ENCODE data around the gene ADGRL3.

ADGRL3 gene

GRCh38 chr4:61831987-61832386, 631.9 kb downstream of the ADGRL3 start:
- CTCF ChIA-PET: no interaction called here
- no peaks in the 10 kb centered on the region for H3K9me3 ChIP-seq (ENCODE audit: control insufficient read depth, insufficient read depth, low read depth, low read length)

DNA sequence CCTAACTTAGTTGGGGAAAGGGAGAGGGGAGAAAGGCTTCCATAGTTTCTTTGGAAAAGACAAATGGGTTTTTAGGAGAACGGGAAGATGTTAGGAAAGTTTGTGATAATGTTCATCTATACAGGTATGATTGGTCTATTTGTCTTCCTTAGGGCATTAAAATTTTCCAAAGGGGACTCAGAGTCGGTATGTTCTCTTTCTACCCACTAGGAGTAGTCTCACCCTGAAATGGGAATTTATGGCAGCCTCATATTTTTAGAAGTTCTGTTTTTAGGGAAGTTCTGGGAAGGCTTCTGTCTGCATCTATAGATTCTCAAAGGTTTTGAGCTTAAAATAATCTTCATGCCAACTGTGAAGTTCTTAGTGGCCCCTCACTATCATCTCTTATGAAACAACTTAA, 637.3 kb downstream of the ADGRL3 start:
- Histone ChIP-seq H3K36me3 (ENCODE audit: control insufficient read depth in 2 of 2, insufficient read depth in 1 of 2, low read length in 2 of 2) (no peaks in the 10 kb centered on the region), H3K27ac (ENCODE audit: extremely low read depth, low read depth, low read length) (no peak overlapping the region), H3K4me1 (ENCODE audit: control insufficient read depth, insufficient read depth, low read length) (no peaks in the 10 kb centered on the region; the same call in 1 of the 2 replicates), H3K9me3 (ENCODE audit: control insufficient read depth, insufficient read depth, low read depth, low read length) (no peaks in the 10 kb centered on the region), H3K4me3 (ENCODE audit: low read depth, low read length) (no peak overlapping the region)
- TF ChIP-seq, protein P1, sequence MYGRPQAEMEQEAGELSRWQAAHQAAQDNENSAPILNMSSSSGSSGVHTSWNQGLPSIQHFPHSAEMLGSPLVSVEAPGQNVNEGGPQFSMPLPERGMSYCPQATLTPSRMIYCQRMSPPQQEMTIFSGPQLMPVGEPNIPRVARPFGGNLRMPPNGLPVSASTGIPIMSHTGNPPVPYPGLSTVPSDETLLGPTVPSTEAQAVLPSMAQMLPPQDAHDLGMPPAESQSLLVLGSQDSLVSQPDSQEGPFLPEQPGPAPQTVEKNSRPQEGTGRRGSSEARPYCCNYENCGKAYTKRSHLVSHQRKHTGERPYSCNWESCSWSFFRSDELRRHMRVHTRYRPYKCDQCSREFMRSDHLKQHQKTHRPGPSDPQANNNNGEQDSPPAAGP (tag by site-specific recombination; IDR thresholded peaks at IDR 0.05): no peak
- TF ChIP-seq PRDM1 (tag by site-specific recombination; IDR thresholded peaks at IDR 0.05) (no peak), ZNF10 (tag by site-specific recombination; IDR thresholded peaks at IDR 0.05) (no peak), ZNF521 (tag by site-specific recombination; IDR thresholded peaks at IDR 0.05) (no peak), ZNF23 (tag by site-specific recombination; IDR thresholded peaks at IDR 0.05; ENCODE audit: borderline replicate concordance) (no peak)
- TF ChIP-seq, protein P2, sequence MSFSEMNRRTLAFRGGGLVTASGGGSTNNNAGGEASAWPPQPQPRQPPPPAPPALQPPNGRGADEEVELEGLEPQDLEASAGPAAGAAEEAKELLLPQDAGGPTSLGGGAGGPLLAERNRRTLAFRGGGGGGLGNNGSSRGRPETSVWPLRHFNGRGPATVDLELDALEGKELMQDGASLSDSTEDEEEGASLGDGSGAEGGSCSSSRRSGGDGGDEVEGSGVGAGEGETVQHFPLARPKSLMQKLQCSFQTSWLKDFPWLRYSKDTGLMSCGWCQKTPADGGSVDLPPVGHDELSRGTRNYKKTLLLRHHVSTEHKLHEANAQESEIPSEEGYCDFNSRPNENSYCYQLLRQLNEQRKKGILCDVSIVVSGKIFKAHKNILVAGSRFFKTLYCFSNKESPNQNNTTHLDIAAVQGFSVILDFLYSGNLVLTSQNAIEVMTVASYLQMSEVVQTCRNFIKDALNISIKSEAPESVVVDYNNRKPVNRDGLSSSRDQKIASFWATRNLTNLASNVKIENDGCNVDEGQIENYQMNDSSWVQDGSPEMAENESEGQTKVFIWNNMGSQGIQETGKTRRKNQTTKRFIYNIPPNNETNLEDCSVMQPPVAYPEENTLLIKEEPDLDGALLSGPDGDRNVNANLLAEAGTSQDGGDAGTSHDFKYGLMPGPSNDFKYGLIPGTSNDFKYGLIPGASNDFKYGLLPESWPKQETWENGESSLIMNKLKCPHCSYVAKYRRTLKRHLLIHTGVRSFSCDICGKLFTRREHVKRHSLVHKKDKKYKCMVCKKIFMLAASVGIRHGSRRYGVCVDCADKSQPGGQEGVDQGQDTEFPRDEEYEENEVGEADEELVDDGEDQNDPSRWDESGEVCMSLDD (tag by site-specific recombination; IDR thresholded peaks at IDR 0.05): no peak
- ChIA-PET POLR2A (no interaction called here), CTCF (no interaction called here)

More at GRCh38 chr4:61831987-61832386, 631.9 kb downstream of the ADGRL3 start:
- POLR2A ChIA-PET: no interaction called here
- Histone ChIP-seq H3K36me3 (ENCODE audit: control insufficient read depth in 2 of 2, insufficient read depth in 1 of 2, low read length in 2 of 2) (no peaks in the 10 kb centered on the region), H3K4me3 (ENCODE audit: low read depth, low read length) (no peak overlapping the region), H3K27ac (ENCODE audit: extremely low read depth, low read depth, low read length) (no peak overlapping the region), H3K4me1 (ENCODE audit: control insufficient read depth, insufficient read depth, low read length) (no peaks in the 10 kb centered on the region)
- TF ChIP-seq ZNF121 (tag by site-specific recombination; IDR thresholded peaks at IDR 0.05) (no peak), ZNF707 (tag by site-specific recombination; IDR thresholded peaks at IDR 0.05) (no peak)

- Histone ChIP-seq H3K9me3 (ENCODE audit: control insufficient read depth, insufficient read depth, low read depth, low read length) (no peaks in the 10 kb centered on the region), H3K4me1 (ENCODE audit: control insufficient read depth, insufficient read depth, low read length) (no peaks in the 10 kb centered on the region; the same call in 1 of the 2 replicates), H3K4me3 (ENCODE audit: low read depth, low read length) (no peak overlapping the region), H3K36me3 (ENCODE audit: control insufficient read depth in 2 of 2, insufficient read depth in 1 of 2, low read length in 2 of 2) (no peaks in the 10 kb centered on the region), H3K27ac (ENCODE audit: extremely low read depth, low read depth, low read length) (no peak overlapping the region)
- CTCF ChIA-PET: no interaction called here
- POLR2A ChIA-PET: no interaction called here
- TF ChIP-seq ZNF248 (tag by site-specific recombination; IDR thresholded peaks at IDR 0.05) (no peak), ZFP3 (tag by site-specific recombination; IDR thresholded peaks at IDR 0.05; ENCODE audit: low read depth) (no peak), KLF10 (tag by site-specific recombination; IDR thresholded peaks at IDR 0.05) (no peak), PRDM10 (tag by site-specific recombination; IDR thresholded peaks at IDR 0.05) (no peak), YY2 (tag by site-specific recombination; IDR thresholded peaks at IDR 0.05) (no peak)
- TF ChIP-seq, protein P2 (tag by site-specific recombination; IDR thresholded peaks at IDR 0.05): no peak
Measured at GRCh38 chr4:61838072-61838471, 637.9 kb downstream of the ADGRL3 start.

All from HEK293 (cell line).